ENCODE data around the gene SECISBP2L. TPM values are rescaled to one million over a fixed set of nuclear protein-coding genes. Genes with fewer than 3 reads are reported as not detected.

SECISBP2L gene
- total RNA-seq, 1 experiment from 2014 or later = 36.4 TPM

DNA sequence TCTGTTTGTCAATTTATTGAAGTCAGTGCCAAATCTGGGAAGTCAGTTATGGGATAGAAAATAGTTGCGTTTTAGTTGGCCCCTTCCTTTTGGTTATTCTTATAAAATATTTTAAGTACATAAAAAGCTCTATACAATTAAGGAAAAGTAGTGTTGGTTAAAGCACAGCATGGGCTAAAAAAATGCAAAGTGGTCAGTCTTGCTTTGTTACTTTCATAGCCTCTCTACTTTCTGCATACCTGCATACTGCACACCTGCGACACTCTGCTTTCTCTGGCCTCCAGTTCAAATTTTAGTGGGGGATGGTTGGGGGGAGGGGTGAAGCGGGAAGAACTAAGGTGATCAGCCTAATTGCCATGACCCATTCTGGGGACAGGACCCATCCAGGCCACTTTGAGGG lies 60.7 kb downstream of the SECISBP2L start:
- BruUV-seq (replicated peaks) = no TSS peak
- H3K4me3 ChIP-seq (ENCODE audit: low read depth, low read length, poor library complexity, severe bottlenecking) = no peak overlapping the region
- no peaks in the 10 kb centered on the region for H3K9me3 ChIP-seq (ENCODE audit: low read depth, low read length, poor library complexity, severe bottlenecking)
- DNase-seq (ENCODE audit: low spot score) = no peak
- no peaks in the 10 kb centered on the region for H3K27me3 ChIP-seq (replicated peaks; ENCODE audit: insufficient read depth, low read depth, low read length, poor library complexity)
- CTCF ChIA-PET = no interaction called here
- H3K36me3 ChIP-seq (ENCODE audit: insufficient read depth, low read length, poor library complexity, severe bottlenecking) = no peaks in the 10 kb centered on the region
- no peaks in the 10 kb centered on the region for H3K4me1 ChIP-seq (ENCODE audit: insufficient read depth, low read length, poor library complexity, severe bottlenecking)
- TF ChIP-seq, protein P1, sequence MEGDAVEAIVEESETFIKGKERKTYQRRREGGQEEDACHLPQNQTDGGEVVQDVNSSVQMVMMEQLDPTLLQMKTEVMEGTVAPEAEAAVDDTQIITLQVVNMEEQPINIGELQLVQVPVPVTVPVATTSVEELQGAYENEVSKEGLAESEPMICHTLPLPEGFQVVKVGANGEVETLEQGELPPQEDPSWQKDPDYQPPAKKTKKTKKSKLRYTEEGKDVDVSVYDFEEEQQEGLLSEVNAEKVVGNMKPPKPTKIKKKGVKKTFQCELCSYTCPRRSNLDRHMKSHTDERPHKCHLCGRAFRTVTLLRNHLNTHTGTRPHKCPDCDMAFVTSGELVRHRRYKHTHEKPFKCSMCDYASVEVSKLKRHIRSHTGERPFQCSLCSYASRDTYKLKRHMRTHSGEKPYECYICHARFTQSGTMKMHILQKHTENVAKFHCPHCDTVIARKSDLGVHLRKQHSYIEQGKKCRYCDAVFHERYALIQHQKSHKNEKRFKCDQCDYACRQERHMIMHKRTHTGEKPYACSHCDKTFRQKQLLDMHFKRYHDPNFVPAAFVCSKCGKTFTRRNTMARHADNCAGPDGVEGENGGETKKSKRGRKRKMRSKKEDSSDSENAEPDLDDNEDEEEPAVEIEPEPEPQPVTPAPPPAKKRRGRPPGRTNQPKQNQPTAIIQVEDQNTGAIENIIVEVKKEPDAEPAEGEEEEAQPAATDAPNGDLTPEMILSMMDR (conservative IDR thresholded peaks at IDR 0.05; ENCODE audit: low read depth, low read length) = no peak
- TF ChIP-seq EZH2 (IDR thresholded peaks at IDR 0.05; ENCODE audit: borderline replicate concordance, low read depth, low read length, poor library complexity, severe bottlenecking) = no peak
- H3K27ac ChIP-seq (ENCODE audit: low read depth, low read length, poor library complexity, severe bottlenecking) = no peak overlapping the region
- intact Hi-C loops (cut with micrococcal nuclease; ENCODE audit: unreplicated experiment) = no loop called here
- POLR2A ChIA-PET (ENCODE audit: low non-redundant PET) = interaction anchor here (0.7 kb wide), 1 partner anchor 14 kb away, joined by 3 read pairs; no protein-coding TSS in a partner anchor

DNA sequence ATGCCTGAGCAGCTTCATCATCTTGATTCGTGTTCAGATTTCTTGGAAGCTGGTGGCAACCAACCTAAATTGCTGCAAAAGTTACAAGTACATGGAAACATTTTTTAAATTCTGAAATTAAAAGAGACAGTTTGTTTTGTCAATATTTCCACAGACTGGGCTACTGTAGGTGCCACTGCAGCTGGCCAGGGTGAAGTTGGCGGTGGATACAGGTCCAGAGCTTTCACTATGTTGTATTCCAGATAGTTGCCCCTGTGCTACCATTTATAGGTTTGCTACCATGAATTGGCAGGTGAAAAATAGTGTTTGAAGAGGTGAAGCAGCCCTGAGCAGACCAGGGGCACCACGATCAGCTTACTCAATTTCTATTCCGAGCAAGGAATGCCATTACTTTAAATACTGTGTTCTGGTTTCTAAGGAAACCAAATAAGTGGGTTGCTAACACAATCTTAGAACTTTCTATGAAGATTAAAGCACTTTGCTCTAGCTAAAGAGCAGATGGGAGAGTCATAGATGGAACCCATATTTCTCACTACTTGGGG lies 61.4 kb downstream of the SECISBP2L start:
- Histone ChIP-seq H3K36me3 (ENCODE audit: insufficient read depth, low read length, poor library complexity, severe bottlenecking) (no peaks in the 10 kb centered on the region), H3K4me3 (ENCODE audit: low read depth, low read length, poor library complexity, severe bottlenecking) (no peak overlapping the region), H3K27me3 (replicated peaks; ENCODE audit: insufficient read depth, low read depth, low read length, poor library complexity) (no peaks in the 10 kb centered on the region), H3K27ac (ENCODE audit: low read depth, low read length, poor library complexity, severe bottlenecking) (no peak overlapping the region), H3K4me1 (ENCODE audit: insufficient read depth, low read length, poor library complexity, severe bottlenecking) (no peaks in the 10 kb centered on the region), H3K9me3 (ENCODE audit: low read depth, low read length, poor library complexity, severe bottlenecking) (no peaks in the 10 kb centered on the region)
- CTCF ChIA-PET = no interaction called here
- intact Hi-C loops (cut with micrococcal nuclease; ENCODE audit: unreplicated experiment) = no loop called here
- POLR2A ChIA-PET (ENCODE audit: low non-redundant PET) = no interaction called here
- TF ChIP-seq, protein P1 (conservative IDR thresholded peaks at IDR 0.05; ENCODE audit: low read depth, low read length) = no peak
- TF ChIP-seq EZH2 (IDR thresholded peaks at IDR 0.05; ENCODE audit: borderline replicate concordance, low read depth, low read length, poor library complexity, severe bottlenecking) = no peak
- no TSS peak for BruUV-seq (replicated peaks)
- DNase-seq (ENCODE audit: low spot score) = no peak

DNA sequence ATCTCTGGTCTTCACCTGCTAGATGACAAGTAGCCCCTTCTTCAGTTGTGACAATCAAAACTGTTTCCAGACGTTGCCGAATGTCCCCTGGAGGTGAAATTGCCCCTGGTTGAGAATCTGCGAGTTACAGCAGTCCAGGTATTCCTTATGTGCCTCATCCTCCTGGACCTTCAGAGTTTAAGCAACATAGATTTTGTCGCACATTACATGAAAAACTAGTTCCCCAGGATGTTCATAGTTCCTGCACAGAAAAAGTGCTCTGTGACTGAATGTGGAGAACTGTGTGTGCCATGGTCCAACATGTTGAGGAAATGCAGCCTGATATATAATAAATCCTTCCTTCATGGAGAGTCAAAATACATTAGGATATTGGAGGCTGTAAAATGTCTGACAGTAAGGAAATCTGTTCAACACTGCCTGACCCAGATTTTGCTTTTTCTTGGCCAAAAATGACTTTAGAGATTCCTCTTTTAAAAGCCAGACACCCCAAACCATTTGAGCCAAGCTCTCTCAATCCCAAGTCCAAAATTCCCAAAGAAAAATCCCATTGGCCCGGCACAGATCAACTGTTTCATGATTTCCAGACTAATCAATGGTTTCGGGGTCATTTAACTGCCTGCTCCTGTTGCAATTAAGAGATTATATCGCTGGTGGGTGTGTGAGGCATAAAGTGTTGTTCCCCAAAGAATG lies 62.1 kb downstream of the SECISBP2L start:
- Histone ChIP-seq H3K27ac (ENCODE audit: low read depth, low read length, poor library complexity, severe bottlenecking) (no peak overlapping the region), H3K27me3 (replicated peaks; ENCODE audit: insufficient read depth, low read depth, low read length, poor library complexity) (no peaks in the 10 kb centered on the region), H3K4me3 (ENCODE audit: low read depth, low read length, poor library complexity, severe bottlenecking) (no peak overlapping the region), H3K4me1 (ENCODE audit: insufficient read depth, low read length, poor library complexity, severe bottlenecking) (no peaks in the 10 kb centered on the region), H3K9me3 (ENCODE audit: low read depth, low read length, poor library complexity, severe bottlenecking) (no peaks in the 10 kb centered on the region), H3K36me3 (ENCODE audit: insufficient read depth, low read length, poor library complexity, severe bottlenecking) (no peaks in the 10 kb centered on the region)
- BruUV-seq (replicated peaks) = no TSS peak
- CTCF ChIA-PET = no interaction called here
- intact Hi-C loops (cut with micrococcal nuclease; ENCODE audit: unreplicated experiment) = no loop called here
- DNase-seq (ENCODE audit: low spot score) = no peak
- TF ChIP-seq EZH2 (IDR thresholded peaks at IDR 0.05; ENCODE audit: borderline replicate concordance, low read depth, low read length, poor library complexity, severe bottlenecking) = no peak
- TF ChIP-seq, protein P1 (conservative IDR thresholded peaks at IDR 0.05; ENCODE audit: low read depth, low read length) = no peak
- POLR2A ChIA-PET (ENCODE audit: low non-redundant PET) = no interaction called here

All from A673 (cell line).